ENCODE results near the gene NFKB1.

DNA sequence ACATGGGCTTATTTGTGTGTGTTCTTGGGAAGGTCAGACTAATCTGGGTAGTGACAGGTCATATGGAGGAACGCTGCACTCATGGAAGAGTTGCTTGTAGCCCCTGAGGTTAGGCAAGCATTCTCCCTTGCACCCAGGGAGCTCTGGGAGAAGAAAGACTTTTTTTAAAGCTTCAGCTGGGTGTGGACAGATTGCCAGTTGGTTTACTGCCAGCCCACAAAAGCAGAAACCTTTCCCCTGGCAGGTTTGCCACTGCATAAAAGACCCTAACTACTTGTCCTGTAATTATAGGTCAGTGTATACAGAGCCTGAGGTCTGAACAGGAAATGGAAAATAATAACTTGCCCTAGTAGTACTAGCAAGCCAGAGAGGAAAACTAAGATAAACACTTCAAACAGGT lies 7.4 kb upstream of the NFKB1 start:
- TF ChIP-seq CTCF (IDR thresholded peaks at IDR 0.05; ENCODE audit: low read length), result no peak
- no peak for TF ChIP-seq EZH2 (IDR thresholded peaks at IDR 0.05; ENCODE audit: borderline replicate concordance, low read length)
